SU-DHL-6 (cell line): ENCODE measurements around the gene FXYD3.

Experiments used
- CTCF ChIP-seq: fragments of 200-600 bp; sonication (generic); IDR thresholded peaks from one replicate; pipeline ENCODE4 v1.5.1; 2017; ENCODE audit warnings: antibody characterized with exemption, mild to moderate bottlenecking, low read length, moderate library complexity; ENCODE audit not compliant: insufficient read depth, poor library complexity, severe bottlenecking
- EZH2phosphoT487 ChIP-seq: fragments of 200-600 bp; sonication (generic), shearing (Covaris generic); conservative IDR thresholded peaks from 2 replicates; pipeline ENCODE4 v1.6.1; 2018; ENCODE audit warnings: mild to moderate bottlenecking, antibody characterized with exemption, low read length, moderate library complexity, mixed read lengths

GRCh38 chr19:35125270-35125717 is 9.7 kb downstream of the FXYD3 start:
- TF ChIP-seq CTCF (no peak), EZH2phosphoT487 (no peak)
